A549 (cell line): Measurements from ENCODE around the gene FGF14.

ENCODE experiments used
- HDAC2 ChIP-seq: fragments of 200-600 bp; sonication (generic); IDR thresholded peaks from 2 replicates; pipeline ENCODE4 v1.6.1; 2016
- JUN ChIP-seq, 2 experiments: fragments of >200 bp; sonication (Bioruptor Twin); formaldehyde crosslinking; IDR thresholded peaks; 2 replicates in 1 of 2; 3 replicates in 1 of 2; pipeline ENCODE4 v1.6.1; 2016 to 2017
- MYC ChIP-seq: IDR thresholded peaks from 2 replicates; pipeline ENCODE4 v1.6.1; 2012; ENCODE audit warnings: mild to moderate bottlenecking, inconsistent platforms, low read length, improper control_type of control experiment, borderline replicate concordance
- POLR2A ChIP-seq: IDR thresholded peaks from 2 replicates; pipeline ENCODE4 v1.6.1; 2012; ENCODE audit warnings: mild to moderate bottlenecking, low read length
- POLR2AphosphoS2 ChIP-seq: conservative IDR thresholded peaks from 2 replicates; pipeline ENCODE4 v1.6.1; 2012; ENCODE audit warnings: low read length, improper control_type of control experiment, inconsistent platforms
- RAD21 ChIP-seq, 2 experiments: fragments of >200 bp in 1 of 2; sonication (Bioruptor Twin) in 1 of 2; formaldehyde crosslinking in 1 of 2; IDR thresholded peaks in 1 of 2; conservative IDR thresholded peaks in 1 of 2; 2 replicates in 1 of 2; 3 replicates in 1 of 2; pipeline ENCODE4 v1.6.1; 2012 to 2018; ENCODE audit warnings: inconsistent platforms in 1 of 2
- RNF2 ChIP-seq: fragments of 200-600 bp; sonication (generic); IDR thresholded peaks from 2 replicates; pipeline ENCODE4 v1.6.1; 2016; ENCODE audit warnings: low read depth, mild to moderate bottlenecking, antibody characterized with exemption, moderate library complexity, borderline replicate concordance
- TF ChIP-seq, protein P1 (sequence below): fragments of >200 bp; sonication (Bioruptor Twin); formaldehyde crosslinking; IDR thresholded peaks from 3 replicates; pipeline ENCODE4 v1.5.1; 2016

DNA sequence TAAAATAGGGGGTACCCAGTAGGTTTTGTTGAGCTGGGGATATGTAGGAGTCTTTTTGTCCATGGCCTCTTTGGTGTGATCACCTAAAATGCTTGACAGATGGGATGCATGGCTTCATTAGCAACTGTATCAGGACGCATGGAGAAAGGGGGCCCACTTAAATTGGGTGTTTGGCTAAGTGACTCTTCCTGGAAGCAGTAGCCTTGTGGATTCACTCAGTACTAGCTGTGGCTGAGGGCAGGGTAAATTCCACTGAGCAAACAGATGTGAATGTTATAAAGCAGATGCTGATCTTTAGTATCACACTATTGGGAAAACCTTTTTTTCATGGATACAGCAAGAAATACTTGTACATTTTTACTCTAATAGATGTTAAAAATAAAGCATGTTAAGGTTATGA is 140.0 kb downstream of the FGF14 start:
- no peak for TF ChIP-seq RNF2
- TF ChIP-seq, protein P1, sequence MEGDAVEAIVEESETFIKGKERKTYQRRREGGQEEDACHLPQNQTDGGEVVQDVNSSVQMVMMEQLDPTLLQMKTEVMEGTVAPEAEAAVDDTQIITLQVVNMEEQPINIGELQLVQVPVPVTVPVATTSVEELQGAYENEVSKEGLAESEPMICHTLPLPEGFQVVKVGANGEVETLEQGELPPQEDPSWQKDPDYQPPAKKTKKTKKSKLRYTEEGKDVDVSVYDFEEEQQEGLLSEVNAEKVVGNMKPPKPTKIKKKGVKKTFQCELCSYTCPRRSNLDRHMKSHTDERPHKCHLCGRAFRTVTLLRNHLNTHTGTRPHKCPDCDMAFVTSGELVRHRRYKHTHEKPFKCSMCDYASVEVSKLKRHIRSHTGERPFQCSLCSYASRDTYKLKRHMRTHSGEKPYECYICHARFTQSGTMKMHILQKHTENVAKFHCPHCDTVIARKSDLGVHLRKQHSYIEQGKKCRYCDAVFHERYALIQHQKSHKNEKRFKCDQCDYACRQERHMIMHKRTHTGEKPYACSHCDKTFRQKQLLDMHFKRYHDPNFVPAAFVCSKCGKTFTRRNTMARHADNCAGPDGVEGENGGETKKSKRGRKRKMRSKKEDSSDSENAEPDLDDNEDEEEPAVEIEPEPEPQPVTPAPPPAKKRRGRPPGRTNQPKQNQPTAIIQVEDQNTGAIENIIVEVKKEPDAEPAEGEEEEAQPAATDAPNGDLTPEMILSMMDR, result no peak
- no peak for TF ChIP-seq JUN (IDR thresholded peaks at IDR 0.05)
- no peak for TF ChIP-seq POLR2A
- no peak for TF ChIP-seq RAD21 (conservative IDR thresholded peaks at IDR 0.05 in 1 of 2, IDR thresholded peaks at IDR 0.05 in 1 of 2)
- TF ChIP-seq MYC, result no peak
- TF ChIP-seq POLR2AphosphoS2, result no peak
- TF ChIP-seq HDAC2, result no peak
